MM.1S (cell line): ENCODE measurements around the gene RHOF.

ENCODE experiments used
- EZH2phosphoT487 ChIP-seq: fragments of 300-600 bp; sonication (generic); IDR thresholded peaks from 2 replicates; pipeline ENCODE4 v1.6.1; 2018; ENCODE audit warnings: antibody characterized with exemption, low read length
- TF ChIP-seq, protein P1 (sequence below): fragments of 300-600 bp; sonication (generic); IDR thresholded peaks from 2 replicates; pipeline ENCODE4 v1.5.1; 2016; ENCODE audit warnings: antibody characterized with exemption, low read length, mixed read lengths

GRCh38 chr12:121826318-121827150, 33.0 kb upstream of the RHOF start:
- TF ChIP-seq, protein P1, sequence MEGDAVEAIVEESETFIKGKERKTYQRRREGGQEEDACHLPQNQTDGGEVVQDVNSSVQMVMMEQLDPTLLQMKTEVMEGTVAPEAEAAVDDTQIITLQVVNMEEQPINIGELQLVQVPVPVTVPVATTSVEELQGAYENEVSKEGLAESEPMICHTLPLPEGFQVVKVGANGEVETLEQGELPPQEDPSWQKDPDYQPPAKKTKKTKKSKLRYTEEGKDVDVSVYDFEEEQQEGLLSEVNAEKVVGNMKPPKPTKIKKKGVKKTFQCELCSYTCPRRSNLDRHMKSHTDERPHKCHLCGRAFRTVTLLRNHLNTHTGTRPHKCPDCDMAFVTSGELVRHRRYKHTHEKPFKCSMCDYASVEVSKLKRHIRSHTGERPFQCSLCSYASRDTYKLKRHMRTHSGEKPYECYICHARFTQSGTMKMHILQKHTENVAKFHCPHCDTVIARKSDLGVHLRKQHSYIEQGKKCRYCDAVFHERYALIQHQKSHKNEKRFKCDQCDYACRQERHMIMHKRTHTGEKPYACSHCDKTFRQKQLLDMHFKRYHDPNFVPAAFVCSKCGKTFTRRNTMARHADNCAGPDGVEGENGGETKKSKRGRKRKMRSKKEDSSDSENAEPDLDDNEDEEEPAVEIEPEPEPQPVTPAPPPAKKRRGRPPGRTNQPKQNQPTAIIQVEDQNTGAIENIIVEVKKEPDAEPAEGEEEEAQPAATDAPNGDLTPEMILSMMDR: no peak
- no peak for TF ChIP-seq EZH2phosphoT487
